Stimulated activated CD4-positive, alpha-beta T cell treated with anti-CD3 and anti-CD28 coated beads, Interleukin-15, amount 100 ng/mL, for 1 hour (primary cell): ENCODE data around the gene CNPY1.

Experiments
- DNase-seq, 2 donors: peaks; one replicate each; pipeline ENCODE4 v3.0.0-alpha.2; 2020; ENCODE audit warnings: low read depth in 1 of 2, low spot score in 1 of 2

Gene CNPY1

GRCh38 chr7:155490697-155491628 is 55.4 kb downstream of the CNPY1 start:
- DNase-seq, result no peak

GRCh38 chr7:155489862-155490696 is 56.3 kb downstream of the CNPY1 start:
- no peak for DNase-seq

- no peak for DNase-seq
Observed at GRCh38 chr7:155489158-155489840, 57.1 kb downstream of the CNPY1 start.

- DNase-seq, result no peak
Observed at GRCh38 chr7:155488483-155489127, 57.8 kb downstream of the CNPY1 start.

GRCh38 chr7:155487509-155488482 is 58.6 kb downstream of the CNPY1 start:
- DNase-seq, result no peak

- DNase-seq, result no peak
Observed at GRCh38 chr7:155486783-155487508, 59.4 kb downstream of the CNPY1 start.

- no peak for DNase-seq
Observed at GRCh38 chr7:155484483-155485399, 61.6 kb downstream of the CNPY1 start.

GRCh38 chr7:155483868-155484325 is 62.5 kb downstream of the CNPY1 start:
- no peak for DNase-seq

GRCh38 chr7:155483245-155483644 is 63.1 kb downstream of the CNPY1 start:
- no peak for DNase-seq

- no peak for DNase-seq
Observed at GRCh38 chr7:155482511-155483183, 63.7 kb downstream of the CNPY1 start.

- DNase-seq, result no peak
Observed at GRCh38 chr7:155481764-155482163, 64.6 kb downstream of the CNPY1 start.

GRCh38 chr7:155477476-155477875 is 68.9 kb downstream of the CNPY1 start:
- DNase-seq, result no peak

- DNase-seq, result no peak
Observed at GRCh38 chr7:155471718-155472117, 74.6 kb downstream of the CNPY1 start.

- no peak for DNase-seq
Observed at GRCh38 chr7:155470686-155471638, 75.4 kb downstream of the CNPY1 start.

GRCh38 chr7:155470186-155470487 is 76.2 kb downstream of the CNPY1 start:
- no peak for DNase-seq
